ENCODE results near the gene SRGAP1.

SRGAP1 gene

DNA sequence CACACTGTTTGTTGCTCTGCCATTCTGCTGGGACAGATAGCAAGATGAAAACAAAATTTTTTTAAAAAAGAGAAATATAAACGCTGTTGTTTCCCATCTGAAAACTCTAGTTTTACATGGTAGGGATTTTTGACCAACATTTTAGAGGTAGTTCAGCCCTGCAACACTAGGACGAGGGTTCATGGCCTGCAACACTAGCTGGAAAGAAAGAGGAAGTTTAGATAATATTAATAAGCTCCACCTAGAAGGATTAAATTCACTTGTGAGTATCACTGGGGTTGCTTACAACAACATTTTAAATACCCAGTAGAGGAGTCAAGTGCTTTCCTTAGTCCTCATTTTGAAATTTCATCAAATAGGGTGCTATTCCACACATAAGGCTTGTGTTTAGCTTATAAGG is 68.2 kb downstream of the SRGAP1 start:
- DNase-seq = no peak

DNA sequence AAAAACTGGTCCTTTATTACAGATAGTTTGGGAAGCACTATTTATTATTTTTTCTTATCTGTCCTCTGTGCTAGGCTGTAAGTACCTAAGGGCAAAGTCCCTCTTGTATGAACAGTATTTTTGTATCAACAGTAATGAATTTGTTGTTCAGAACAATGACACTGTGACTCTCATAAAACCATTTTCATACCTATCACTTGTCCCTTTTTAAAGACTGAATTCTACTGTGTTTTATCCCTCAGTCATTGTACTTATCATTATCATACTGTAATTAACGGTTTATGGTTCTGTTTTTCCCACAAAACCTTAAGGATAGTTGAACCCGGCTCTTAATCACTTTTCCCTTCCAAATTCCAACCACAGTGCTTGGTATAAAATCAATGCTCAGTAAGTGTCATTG is 69.4 kb downstream of the SRGAP1 start:
- DNase-seq = no peak

- no peak for DNase-seq
Observed at GRCh38 chr12:63915105-63915800, 70.8 kb downstream of the SRGAP1 start.

DNA sequence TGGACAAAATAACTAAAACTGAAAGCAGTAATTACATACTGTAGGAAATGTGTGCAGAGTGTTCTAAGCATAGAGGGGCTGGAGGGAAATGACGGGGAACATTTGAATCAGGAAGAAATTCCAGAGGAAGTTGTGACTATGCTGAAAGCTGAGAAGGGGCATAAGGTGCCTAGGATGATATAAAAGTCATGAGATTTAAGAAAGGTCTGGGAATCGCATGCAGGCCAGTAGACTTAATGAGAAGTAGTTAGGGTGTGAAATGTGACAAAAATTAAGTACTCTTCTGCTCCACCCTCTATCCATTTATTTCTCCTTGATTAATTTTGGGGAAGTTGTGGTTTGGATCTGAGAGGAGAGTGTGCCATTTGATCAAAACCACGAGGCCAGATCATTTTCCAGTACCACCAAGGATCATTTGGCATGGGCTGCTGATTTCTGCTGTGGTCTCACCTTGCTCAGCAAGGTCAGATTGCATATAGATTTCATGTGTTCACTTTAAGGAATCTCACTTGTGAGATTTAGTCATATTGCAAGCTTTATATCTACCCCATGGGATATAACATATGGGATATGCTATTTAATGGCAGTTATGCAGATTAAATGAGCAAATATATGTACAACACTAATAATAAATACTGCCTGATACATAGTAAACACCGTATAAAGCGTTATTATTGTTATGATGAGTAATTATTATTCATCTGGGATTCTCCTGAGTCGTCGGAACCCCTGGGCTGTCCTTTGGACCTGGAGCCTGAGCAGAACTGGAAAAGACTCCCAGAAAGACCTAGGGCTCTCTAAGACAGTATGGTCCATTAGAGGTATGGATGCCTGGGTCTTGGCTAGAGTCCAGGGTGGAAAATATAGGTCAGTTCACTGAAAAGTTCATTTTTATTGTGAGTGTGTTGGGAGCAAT is 72.3 kb downstream of the SRGAP1 start:
- no peak for DNase-seq

GRCh38 chr12:63917477-63917862 is 73.0 kb downstream of the SRGAP1 start:
- DNase-seq = no peak

DNA sequence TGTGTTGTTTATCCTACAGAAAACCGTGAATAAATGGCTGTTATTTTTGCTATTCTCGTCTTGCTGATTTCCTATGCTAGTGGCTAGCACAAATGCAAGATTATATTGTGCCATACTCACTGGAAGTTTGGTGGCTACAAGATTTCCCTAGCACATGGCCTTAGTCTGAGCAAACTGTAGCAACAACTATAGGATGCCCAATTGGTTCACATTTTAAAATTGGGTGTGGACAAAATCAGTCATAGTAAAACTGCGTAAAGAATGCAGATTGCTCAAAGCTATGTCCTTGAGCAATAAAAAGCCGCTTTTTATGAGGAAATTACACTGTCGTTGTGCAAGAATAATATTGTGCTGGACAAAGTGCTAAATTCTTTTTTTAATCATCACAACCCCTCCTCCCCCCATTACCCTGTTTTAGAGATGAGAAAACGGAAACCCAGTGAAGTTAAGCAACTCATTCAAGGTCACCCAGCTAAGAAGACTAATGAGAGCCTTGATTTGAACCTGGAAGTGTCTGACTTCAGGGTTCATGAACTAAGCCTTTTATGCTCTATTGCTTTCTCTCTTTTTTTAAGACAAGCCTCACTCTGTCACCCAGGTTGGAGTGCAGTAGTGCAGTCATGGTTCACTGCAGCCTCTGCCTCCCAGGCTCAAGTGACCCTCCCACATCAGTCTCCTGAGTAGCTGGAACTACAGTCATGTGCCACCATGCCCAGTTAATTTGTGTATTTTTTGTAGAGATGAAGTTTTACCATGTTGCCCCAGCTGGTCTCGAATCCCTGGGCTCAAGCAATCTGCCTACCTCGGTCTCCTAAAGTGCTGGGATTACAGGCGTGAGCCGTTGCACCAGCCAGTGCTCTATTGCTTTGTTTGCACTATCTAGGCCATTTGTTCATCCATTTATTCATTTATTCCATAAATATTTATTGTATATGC is 73.6 kb downstream of the SRGAP1 start:
- DNase-seq = no peak

DNA sequence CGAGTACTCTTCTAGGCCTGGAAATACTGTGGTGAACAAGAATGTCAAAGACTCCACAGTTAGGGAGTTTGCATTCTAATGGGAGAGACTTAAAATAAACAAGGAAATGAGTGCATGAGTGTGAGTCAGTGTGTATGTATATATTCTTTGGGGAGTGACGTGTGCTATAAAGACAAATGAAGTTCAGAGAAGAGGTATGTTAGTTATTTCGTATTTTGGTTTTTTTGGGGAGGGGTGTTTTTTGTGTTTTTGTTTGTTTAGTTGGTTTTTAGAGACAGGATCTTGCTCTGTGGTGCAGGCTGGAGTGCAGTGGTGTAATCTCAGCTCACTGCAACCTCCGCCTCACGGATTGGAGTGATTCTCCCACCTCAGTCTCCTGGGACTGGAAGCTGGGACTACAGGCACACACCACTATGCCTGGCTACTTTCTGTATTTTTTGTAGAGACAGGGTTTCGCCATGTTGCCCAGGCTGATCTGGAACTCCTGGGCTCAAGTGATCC is 74.3 kb downstream of the SRGAP1 start:
- no peak for DNase-seq

GRCh38 chr12:63919756-63920155 is 75.3 kb downstream of the SRGAP1 start:
- no peak for DNase-seq

DNA sequence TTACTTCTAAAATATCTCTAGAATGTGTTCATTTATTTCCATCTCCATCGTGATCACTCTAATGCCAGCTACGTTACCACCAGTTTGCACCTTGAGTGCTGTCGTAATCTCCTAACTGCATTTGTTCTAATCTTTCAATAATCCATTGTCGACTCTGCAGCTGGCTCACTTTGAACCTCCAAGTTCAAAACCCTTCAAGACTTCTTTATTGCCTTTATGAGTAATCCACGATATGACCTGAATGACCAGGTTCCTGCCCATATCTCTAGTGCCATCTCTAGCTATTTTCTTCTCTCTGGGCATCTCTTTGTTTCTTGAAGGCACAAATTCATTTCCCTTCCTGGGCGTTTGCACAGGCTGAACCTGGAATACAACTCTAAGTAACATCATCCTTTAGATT is 76.7 kb downstream of the SRGAP1 start:
- DNase-seq = no peak

GRCh38 chr12:63922474-63922873 is 78.0 kb downstream of the SRGAP1 start:
- DNase-seq = no peak

DNA sequence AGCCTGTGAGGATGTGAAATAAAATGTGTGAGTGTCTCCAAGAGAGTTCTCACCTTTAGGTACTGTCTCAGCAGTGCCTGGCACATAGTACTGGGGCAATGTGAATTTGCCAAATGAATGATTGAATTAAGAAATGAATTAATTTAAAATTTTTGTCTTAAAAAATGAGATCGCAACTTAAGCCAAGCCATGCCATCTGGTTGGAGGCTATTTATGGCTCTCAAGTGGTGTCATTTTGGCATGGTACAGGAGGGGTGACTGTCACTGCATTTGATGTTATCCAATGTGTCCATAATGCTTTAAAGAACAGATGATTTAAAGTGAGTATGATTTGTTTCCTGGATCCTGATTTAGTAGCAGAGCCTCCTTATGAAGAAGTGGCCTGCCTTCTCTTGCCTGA is 80.3 kb downstream of the SRGAP1 start:
- no peak for DNase-seq

DNA sequence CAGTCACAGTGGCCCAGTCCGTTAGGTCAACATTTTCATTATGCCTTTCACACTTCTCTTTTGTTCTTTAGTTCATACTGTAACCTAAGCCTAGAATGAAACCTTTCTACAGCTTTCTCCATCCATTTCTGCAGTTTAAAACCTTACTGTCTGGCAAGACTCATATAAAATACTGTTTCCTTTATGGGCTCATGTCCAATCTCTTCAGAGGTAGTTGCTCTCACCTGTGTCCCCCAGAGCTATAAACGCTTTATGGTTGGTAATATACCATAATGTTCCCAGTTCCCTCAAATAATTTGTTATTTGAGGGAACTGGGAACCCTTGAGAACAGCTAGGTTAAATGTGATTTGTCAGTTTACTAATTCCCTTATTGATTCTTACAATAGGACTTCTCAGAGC is 83.0 kb downstream of the SRGAP1 start:
- no peak for DNase-seq

DNA sequence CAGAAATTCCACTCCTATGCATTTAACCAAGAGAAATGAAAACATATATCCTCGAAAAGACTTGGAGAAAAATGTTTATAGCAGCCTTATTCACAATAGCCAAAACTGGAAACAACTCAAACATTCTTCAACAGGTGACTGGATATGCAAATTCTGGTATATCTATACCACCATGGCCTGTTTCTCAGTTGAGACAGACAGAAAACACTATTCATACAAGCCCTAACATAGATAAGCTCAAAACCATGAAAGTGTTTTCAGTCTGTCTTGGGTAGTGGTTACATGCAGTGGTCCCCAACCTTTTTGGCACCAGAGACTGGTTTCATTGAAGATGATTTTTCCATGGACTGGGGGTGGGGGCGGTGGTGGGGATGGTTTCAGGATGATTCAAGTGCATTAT is 83.8 kb downstream of the SRGAP1 start:
- DNase-seq = no peak

DNA sequence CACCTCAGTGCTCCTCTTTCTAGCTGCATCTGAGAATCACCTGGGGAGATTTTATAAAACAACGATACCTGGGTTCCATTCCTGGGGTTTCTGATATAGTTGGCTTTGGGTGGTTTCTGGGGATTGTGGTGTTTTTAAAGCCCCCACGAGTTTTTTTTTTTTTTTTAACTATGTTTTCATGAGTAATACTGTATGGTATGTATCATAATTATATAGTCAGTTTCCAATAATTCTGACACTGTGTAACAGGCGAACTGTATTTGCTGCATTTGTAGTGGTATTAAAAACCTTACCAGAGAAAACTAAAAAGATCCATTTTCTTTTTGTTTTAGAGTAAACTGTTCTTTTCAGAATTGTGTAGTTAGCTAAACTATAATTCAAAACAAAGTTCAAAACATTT is 84.9 kb downstream of the SRGAP1 start:
- no peak for DNase-seq

DNA sequence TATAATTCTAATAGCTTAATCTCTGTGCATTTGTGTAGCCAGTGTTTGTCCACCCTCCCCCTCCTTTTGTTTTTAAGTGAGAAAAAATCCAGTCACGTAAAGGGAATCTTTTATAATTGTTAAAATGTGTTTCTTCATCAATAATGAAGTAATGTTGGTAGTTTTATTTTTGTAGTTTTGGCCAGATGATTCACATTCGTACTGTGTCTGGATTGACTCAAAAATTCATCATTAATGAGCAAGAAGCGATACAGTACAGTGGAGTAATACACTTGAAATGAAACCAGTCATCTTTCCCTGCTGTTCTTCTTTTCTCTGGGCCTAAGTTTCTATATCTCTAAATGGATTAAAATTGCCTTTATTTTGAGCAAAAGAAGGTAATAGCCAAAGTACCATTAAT is 86.5 kb downstream of the SRGAP1 start:
- DNase-seq = no peak

GRCh38 chr12:63931703-63932102 is 87.2 kb downstream of the SRGAP1 start:
- DNase-seq = no peak

DNA sequence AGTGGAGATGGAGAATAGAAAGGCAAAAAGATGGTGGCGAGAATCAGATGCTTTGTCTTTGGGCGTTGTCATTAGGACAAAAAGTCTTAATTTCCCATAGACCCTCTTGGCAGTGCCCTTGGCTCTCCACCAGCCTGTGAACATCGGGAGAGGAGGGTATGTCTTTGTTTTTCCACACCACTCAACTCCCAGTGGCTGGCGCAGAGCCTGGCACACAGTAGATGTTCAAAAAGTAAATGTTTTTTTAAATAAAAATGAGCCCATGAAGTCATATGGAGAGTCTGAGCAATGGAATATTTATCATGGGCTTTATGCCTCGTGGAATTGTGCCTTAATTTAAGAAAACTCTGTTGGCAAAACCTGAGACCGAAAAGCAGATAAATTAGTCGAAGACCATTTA is 90.4 kb downstream of the SRGAP1 start:
- no peak for DNase-seq

DNA sequence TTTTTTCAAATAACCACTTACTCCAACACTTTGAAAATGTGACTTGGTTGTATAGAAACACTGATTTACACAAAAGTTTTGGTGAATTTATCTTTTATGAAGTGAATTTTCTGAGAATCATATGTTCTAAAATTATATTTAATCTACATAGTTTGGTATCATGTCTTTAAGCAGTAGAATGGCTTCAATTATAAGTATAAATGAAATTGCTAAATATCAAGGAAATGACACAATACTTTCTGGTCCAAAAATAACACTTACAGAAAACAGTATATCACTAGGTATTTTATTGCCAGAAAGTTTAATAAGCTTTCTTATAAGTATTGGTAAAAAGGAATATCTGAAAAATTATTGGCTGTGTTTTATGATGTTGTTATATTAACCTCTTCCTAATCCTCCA is 90.9 kb downstream of the SRGAP1 start:
- no peak for DNase-seq

DNA sequence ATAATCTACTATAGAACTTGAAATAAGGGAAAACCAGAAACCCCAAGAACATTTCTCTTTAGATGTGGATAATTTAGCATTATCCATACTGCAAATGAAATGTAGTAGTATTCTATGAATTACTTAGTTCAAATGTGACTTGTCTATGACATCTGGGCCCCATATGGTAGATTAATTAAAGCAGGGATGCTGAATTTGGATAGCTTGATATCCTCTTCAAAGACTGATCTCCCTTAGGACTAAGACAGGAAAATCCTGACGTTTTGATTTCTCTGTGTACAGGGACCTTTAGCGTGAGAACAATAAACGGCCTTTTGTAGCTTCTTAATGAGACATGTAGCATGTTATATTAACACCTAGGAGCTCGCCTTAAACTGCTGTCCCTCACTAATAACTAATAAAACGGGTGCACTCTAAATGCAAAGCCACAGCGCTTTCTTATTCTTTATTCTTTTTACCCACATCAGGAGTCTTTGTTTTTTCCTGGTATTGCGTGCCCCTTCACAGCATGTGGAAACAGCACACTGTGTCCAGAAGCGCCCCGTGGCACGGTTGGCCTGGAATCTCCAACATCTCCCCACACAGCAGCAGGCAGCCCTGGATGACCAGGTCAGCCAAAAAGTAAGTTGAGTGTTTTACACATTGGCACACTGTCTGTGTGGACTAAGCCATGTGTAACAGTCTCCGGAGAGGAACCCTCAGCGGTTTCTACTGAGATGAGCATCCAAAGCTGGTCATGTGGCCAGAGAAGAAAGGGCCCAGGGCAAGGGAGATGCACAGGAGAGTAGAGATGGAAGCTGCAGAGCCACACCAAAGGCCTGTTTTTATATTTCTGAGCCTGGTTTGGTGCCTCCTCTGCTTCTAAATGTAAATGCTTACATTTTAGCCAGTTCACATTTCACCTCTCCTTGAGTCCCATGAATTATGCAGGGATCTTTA is 93.1 kb downstream of the SRGAP1 start:
- no peak for DNase-seq

DNA sequence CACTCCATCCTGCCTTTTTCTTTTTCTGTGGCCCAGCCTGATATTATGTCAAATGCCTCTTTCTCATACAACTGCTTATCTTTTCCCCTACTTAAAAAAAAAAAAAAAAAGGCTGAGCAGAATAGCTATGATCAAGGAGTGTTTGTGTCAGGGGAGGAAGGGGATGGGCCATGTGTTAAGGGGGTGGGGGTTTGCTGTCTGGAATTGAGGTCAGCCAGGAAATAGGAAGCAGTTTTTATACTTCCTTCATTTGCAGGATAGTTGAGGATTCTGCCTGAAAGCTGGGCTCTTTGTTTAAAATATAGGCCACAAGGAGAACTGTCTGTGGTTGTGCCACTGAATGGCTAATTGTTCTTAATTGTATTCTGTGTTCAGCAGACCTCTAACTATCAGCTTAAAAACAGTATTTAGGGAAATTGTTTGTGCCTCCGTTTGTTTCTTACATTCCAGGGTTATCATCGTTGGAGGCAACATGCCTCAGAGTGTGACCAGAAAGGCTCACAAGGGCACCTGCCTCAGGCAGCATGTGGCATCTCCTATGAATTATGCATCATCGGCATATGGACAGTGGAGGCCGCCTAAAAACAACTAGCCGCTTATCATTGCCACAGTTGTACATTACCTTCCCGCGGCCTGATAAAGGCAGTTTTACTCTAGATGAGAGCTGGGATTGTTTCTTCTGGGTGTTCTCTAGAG is 96.0 kb downstream of the SRGAP1 start:
- no peak for DNase-seq

- DNase-seq = no peak
Observed at GRCh38 chr12:63941166-63941800, 96.8 kb downstream of the SRGAP1 start.

Measured in CD4-positive, alpha-beta T cell treated with Interferon gamma for 1 hour (primary cell).